Stimulated activated CD8-positive, alpha-beta memory T cell treated with anti-CD3 and anti-CD28 coated beads, Interleukin-15, amount 100 ng/mL, for 48 hours (primary cell): ENCODE results near the gene MGST1.
"Not testable (repeated sequence)": the region's sequence is repeated elsewhere in the genome, so short reads cannot be mapped to it uniquely, and the experiment has no call there.

Source experiments
- DNase-seq, 2 donors: peaks; one replicate each; pipeline ENCODE4 v3.0.0-alpha.2; 2020; ENCODE audit warnings: low read depth in 2 of 2

The MGST1 gene

GRCh38 chr12:16352481-16352880 lies 5.0 kb downstream of the MGST1 start:
- no peak for DNase-seq

DNA sequence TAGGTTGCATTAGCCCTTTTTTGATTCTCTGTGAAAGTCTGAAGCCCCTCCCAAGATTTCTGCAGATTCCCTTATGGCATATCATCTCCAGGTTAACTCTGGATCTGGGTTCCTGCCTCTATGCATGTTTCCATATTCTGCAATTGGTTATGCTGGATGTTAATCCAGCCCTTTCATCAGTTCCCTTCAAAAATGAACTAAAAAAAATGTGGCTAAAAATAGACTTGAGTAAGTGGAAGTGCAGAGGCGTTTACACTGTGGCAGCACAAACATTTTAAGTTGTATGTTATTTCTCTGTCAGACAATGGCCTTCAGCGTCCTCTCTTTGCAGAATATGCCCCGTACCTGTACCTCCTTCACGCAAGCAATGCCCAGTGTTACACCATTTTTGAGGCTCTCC lies 11.4 kb downstream of the MGST1 start:
- no peak for DNase-seq

- DNase-seq, result no peak
Observed at GRCh38 chr12:16359512-16360491, 12.4 kb downstream of the MGST1 start.

DNA sequence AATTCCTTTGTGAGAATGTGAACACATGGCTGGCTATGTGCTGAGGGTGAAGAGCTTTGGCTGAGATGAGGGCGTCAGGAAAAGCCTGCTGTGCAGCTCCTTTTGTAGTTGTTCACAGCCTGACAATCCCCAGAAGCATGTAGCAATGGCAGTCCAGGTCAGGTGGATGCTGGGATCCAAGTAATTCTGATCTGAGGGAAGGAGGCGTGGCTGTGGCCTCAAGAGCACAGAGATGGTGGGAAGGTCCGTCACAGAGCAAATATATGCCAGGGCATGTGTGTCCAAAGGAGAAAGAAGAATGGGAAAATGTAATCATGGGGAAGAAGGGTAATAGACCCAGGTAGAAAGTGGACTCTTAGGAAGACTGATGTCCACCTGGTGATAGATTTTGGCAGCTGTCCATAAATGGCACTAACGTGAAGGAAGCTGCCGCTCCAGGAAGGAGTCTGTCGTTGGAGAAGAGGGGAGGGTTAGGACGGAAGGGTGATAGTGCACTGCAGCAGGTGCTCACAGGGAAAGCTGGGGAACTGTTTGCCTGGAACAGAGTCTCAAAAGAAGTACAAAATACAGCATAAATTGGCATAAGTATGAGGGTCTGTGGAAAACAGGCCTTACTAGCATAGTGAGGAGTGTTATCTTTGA lies 13.8 kb downstream of the MGST1 start:
- DNase-seq, result no peak

DNA sequence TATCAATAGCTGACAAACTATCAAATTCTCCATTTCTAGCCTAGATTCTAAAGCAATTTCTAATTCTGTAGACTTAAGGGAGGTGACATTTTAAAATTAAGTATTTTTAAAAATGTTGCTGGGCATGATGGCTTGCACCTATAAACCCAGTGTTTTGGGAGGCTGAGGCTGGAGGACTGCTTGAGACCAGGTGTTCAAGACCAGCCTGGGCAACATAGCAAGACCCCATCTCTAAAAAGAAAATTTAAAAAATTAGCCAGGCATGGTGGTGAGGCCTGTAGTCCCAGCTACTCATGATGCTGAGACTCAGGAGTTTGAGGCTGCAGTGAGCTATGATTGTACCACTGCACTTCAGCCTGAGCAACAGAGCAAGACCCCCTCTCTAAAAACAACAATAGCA lies 15.1 kb downstream of the MGST1 start:
- DNase-seq, result no peak

GRCh38 chr12:16369156-16369555 lies 21.7 kb downstream of the MGST1 start:
- no peak for DNase-seq

GRCh38 chr12:16370096-16370495 lies 22.7 kb downstream of the MGST1 start:
- DNase-seq, result no peak

DNA sequence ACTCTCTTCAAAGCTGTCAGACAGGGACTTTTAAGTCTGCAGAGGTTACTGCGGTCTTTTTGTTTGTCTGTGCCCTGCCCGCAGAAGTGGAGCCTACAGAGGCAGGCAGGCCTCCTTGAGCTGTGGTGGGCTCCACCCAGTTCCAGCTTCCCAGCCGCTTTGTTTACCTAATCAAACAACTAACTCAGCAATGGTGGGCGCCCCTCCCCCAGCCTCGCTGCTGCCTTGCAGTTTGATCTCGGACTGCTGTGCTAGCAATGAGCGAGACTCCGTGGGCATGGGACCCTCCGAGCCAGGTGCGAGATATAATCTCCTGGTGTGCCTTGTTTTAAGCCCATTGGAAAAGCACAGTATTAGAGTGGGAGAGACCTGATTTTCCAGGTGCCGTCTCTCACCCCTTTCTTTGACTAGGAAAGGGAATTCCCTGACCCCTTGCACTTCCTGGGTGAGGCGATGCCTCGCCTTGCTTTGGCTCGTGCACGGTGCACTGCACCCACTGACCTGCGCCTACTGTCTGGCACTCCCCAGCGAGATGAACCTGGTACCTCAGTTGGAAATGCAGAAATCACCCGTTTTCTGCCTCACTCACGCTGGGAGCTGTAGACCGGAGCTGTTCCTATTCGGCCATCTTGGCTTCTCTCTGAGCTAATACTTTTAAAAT lies 35.3 kb downstream of the MGST1 start:
- not testable (repeated sequence) for DNase-seq

DNA sequence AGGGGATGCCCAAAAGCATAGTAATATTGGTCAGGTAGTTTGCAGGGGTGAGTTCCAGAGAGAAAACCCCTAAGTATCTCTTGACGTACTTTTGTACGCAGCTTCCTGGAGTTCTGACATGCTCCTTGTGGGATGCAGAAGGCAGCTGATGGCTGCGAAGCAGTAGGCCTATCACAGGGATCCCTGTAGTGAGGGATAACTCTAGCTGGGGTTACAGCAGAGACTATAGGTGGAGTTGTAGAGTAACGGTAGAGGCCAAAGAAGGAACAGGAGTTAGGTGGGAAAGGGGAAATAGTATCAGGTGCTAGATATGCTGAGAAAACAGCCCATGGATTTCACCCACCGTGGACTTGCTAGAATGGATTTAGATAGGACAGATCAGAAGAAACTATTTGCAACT lies 37.3 kb downstream of the MGST1 start:
- DNase-seq, result no peak

GRCh38 chr12:16385782-16386646 lies 38.6 kb downstream of the MGST1 start:
- no peak for DNase-seq

DNA sequence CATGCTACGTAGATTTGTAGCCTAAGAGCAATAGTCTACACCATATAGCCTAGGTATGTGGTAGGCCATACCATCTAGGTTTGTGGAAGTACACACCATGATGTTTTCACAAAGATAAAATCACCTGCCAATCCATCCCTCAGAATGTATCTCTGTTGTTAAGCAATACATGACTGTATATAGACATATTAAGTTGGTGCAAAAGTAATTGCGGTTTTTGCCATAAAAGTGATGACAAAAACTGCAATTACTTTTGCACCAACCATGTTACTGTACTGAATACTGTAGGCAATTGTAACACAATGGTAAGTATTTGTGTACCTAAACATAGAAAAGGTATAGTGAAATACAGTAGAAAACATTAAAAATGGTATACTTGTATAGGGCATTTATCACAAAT lies 40.5 kb downstream of the MGST1 start:
- no peak for DNase-seq

- DNase-seq, result no peak
Observed at GRCh38 chr12:16389594-16389993, 42.1 kb downstream of the MGST1 start.

- DNase-seq, result no peak
Observed at GRCh38 chr12:16392846-16393535, 45.5 kb downstream of the MGST1 start.

- DNase-seq, result no peak
Observed at GRCh38 chr12:16399101-16399500, 51.7 kb downstream of the MGST1 start.

DNA sequence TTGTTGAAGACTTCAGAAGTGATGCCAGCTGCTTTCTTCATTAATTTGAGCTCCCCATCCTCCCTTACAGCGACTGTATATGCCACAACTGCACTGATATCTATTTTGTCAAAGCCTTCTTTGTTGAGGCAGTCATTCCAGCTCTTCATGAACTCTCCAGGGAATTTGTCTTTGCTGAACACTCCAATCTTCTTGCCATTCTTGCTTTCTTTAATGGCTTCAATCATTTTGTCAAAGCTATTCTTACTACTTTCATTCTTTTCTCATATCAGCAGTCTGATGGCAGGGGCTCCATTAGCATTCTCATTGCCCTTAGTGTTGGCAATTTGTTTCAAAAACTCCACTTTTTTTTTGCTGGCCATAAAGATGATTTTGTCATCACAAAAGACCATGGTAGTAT lies 54.4 kb downstream of the MGST1 start:
- DNase-seq, result not testable (repeated sequence)

DNA sequence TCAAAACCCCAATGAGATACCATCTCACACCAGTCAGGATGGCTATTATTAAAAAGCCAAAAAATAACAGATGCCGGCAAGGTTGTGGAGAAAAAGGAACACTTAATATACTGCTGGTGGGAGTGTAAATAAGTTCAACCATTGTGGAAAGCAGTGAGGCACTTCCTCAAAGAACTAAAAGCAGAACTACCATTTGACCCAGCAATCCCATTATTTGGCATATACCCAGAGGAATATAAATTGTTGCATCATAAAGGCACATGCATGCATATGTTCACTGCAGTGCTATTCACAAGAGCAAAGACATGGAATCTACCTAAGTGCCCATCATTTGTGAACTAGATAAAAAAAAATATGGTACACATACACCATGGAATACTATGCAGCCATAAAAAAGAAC lies 59.9 kb downstream of the MGST1 start:
- no peak for DNase-seq
